ENCODE measurements around the gene HSP90B1.

HSP90B1 gene

DNA sequence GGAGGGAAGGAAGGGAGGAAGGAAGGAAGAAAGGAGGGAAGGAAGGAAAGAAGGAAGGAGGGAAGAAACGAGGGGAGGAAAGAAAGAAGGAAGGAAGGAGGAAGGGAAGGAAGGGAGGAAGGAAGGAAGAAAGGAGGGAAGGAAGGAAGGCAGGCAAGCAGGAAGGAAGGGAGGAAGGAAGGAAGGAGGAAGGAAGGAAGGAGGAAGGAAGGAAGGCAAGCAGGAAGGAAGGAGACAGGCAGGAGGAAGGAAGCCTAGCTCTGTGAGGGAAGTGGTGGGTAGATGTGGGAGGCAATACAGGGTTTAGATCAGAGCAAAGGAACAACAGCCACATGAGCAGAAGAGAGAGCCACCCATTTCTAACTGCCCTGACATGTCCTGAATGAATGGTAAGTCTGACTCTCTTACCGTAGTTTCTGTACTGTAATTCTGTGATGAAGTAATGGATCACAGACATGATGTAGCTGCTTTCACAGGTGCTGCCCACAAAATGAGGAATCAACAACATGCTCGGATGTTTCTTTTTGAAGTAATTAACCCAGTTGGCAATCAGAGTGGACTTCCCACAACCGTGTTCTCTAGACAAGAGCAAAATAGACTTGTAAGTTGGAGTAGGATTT lies 24.4 kb upstream of the HSP90B1 start:
- Histone ChIP-seq H3K36me3 (ENCODE audit: control insufficient read depth in 2 of 2, insufficient read depth in 2 of 2, low read length in 2 of 2) (no peaks in the 10 kb centered on the region), H3K4me3 (ENCODE audit: low read length in 2 of 2) (no peak overlapping the region), H3K27ac (ENCODE audit: low read length) (no peak overlapping the region), H3K9ac (ENCODE audit: low read length in 2 of 2) (no peak overlapping the region), H3K9me3 (ENCODE audit: control insufficient read depth in 2 of 2, low read length in 2 of 2) (no peaks in the 10 kb centered on the region), H3K27me3 (ENCODE audit: control insufficient read depth in 1 of 2, insufficient read depth in 2 of 2, low read length in 2 of 2) (no peaks in the 10 kb centered on the region), H3K4me1 (ENCODE audit: control insufficient read depth, insufficient read depth, low read length) (peaks cover 3% of the 10 kb centered on the region)

DNA sequence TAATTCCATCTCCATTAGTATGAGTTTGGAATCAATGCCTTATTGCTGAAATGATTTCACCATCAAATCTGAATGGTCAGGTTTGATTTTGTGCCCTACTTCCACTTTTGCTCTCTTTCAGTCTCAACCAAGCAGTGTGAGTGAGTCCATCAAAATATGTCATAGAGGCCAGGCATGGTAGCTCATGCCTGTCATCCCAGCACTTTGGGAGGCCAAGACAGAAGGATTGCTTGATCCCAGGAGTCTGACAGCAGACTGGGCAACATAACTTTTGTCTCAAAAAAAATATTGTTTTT lies 22.0 kb upstream of the HSP90B1 start:
- H3K36me3 ChIP-seq (ENCODE audit: control insufficient read depth in 2 of 2, insufficient read depth in 2 of 2, low read length in 2 of 2), result no peaks in the 10 kb centered on the region
- no peak overlapping the region for H3K9ac ChIP-seq (ENCODE audit: low read length in 2 of 2)
- H3K9me3 ChIP-seq (ENCODE audit: control insufficient read depth in 2 of 2, low read length in 2 of 2), result no peaks in the 10 kb centered on the region
- no peak overlapping the region for H3K4me3 ChIP-seq (ENCODE audit: low read length in 2 of 2)
- no peaks in the 10 kb centered on the region for H3K27me3 ChIP-seq (ENCODE audit: control insufficient read depth in 1 of 2, insufficient read depth in 2 of 2, low read length in 2 of 2)
- H3K27ac ChIP-seq (ENCODE audit: low read length), result no peak overlapping the region
- peaks cover 3% of the 10 kb centered on the region for H3K4me1 ChIP-seq (ENCODE audit: control insufficient read depth, insufficient read depth, low read length)

DNA sequence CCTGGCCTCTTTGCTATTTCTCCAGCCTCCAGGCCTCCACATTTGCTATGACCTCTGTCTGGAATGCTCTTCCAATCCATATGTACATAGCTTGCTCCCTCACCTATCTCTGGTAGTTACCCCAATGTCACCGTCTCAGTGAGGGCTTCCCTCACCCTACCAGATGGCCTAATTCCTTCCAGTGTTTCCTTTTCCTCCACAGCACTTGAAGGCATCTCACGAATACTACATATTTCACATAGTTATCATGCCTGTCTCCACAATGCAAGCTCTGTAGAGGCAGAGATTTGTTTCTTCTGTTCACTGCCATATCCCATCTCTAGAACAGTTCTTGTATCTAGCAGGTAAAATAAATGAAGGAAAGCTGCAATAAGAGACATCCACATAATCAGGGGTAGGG lies 21.3 kb upstream of the HSP90B1 start:
- Histone ChIP-seq H3K9ac (ENCODE audit: low read length in 2 of 2) (no peak overlapping the region), H3K9me3 (ENCODE audit: control insufficient read depth in 2 of 2, low read length in 2 of 2) (no peaks in the 10 kb centered on the region), H3K27me3 (ENCODE audit: control insufficient read depth in 1 of 2, insufficient read depth in 2 of 2, low read length in 2 of 2) (no peaks in the 10 kb centered on the region), H3K4me3 (ENCODE audit: low read length in 2 of 2) (no peak overlapping the region), H3K36me3 (ENCODE audit: control insufficient read depth in 2 of 2, insufficient read depth in 2 of 2, low read length in 2 of 2) (no peaks in the 10 kb centered on the region), H3K4me1 (ENCODE audit: control insufficient read depth, insufficient read depth, low read length) (peaks cover 3% of the 10 kb centered on the region), H3K27ac (ENCODE audit: low read length) (no peak overlapping the region)

DNA sequence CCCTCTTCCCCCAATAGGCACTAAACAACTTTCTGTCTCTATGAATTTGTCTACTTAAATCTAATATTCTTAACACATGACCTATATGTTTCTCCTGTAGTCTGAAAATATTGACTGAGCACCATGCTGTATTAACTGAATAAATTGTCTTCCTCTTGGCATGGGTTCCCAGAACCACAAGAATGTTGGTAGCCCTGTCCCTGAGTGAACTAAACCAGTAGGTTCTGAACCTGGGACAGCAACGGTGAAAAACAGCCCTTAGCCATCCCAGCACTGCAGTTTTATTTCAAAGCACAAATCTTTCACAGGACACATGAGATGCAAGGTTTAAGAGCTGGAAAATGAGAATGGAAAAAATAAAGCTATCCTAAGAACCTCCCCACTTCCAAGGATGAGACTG lies 20.4 kb upstream of the HSP90B1 start:
- no peaks in the 10 kb centered on the region for H3K36me3 ChIP-seq (ENCODE audit: control insufficient read depth in 2 of 2, insufficient read depth in 2 of 2, low read length in 2 of 2)
- H3K4me3 ChIP-seq (ENCODE audit: low read length in 2 of 2), result no peak overlapping the region
- H3K9ac ChIP-seq (ENCODE audit: low read length in 2 of 2), result no peak overlapping the region
- H3K4me1 ChIP-seq (ENCODE audit: control insufficient read depth, insufficient read depth, low read length), result peaks cover 3% of the 10 kb centered on the region
- no peaks in the 10 kb centered on the region for H3K27me3 ChIP-seq (ENCODE audit: control insufficient read depth in 1 of 2, insufficient read depth in 2 of 2, low read length in 2 of 2)
- H3K27ac ChIP-seq (ENCODE audit: low read length), result no peak overlapping the region
- no peaks in the 10 kb centered on the region for H3K9me3 ChIP-seq (ENCODE audit: control insufficient read depth in 2 of 2, low read length in 2 of 2)

DNA sequence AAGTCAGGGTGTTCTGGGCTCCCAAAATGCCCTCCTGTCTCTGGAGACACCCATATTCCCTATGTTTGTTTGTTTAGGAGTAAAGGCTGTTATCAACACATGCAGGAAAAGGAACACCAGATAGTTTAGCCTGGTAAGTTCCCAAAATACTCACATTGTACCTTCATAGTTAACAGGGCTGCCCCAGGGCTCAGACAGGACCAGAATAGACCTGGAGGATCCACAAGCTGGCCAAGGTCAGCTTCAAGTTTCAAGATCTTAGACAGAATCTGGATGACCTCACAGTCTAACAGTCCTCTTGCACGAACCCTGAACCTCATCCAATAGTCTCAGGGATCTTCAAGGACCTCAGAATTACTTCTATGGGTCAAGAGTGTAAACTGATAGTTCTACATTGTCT lies 18.1 kb upstream of the HSP90B1 start:
- H3K27ac ChIP-seq (ENCODE audit: low read length), result no peak overlapping the region

DNA sequence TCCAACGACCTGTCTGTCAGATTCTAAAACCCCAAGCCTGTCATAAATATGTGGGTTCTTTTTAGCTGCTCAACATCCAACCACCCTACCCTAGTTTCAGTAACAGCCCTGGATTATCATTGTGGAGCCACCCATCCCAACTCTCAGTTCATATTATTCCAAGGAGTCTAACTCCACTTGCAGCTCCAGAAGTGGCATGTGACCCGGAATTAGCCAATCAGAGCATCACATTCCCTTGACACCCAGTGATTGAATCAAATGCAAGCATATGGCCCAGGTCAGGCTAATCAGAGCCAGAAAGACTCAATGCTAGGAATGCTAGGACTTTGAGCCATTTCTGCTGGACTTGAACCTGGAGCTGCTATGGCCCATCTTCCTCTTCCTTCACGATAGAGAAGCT lies 17.1 kb upstream of the HSP90B1 start:
- Histone ChIP-seq H3K27ac (ENCODE audit: low read length) (no peak overlapping the region), H3K9ac (ENCODE audit: low read length in 2 of 2) (no peak overlapping the region), H3K4me1 (ENCODE audit: control insufficient read depth, insufficient read depth, low read length) (peaks cover 3% of the 10 kb centered on the region), H3K27me3 (ENCODE audit: control insufficient read depth in 1 of 2, insufficient read depth in 2 of 2, low read length in 2 of 2) (no peaks in the 10 kb centered on the region), H3K9me3 (ENCODE audit: control insufficient read depth in 2 of 2, low read length in 2 of 2) (peaks cover 0 to 5% of the 10 kb centered on the region in 2 donors), H3K4me3 (ENCODE audit: low read length in 2 of 2) (no peak overlapping the region), H3K36me3 (ENCODE audit: control insufficient read depth in 2 of 2, insufficient read depth in 2 of 2, low read length in 2 of 2) (no peaks in the 10 kb centered on the region)

More for the DNA sequence above, 18.1 kb upstream of the HSP90B1 start:
- no peaks in the 10 kb centered on the region for H3K9me3 ChIP-seq (ENCODE audit: control insufficient read depth in 2 of 2, low read length in 2 of 2)
- peaks cover 3% of the 10 kb centered on the region for H3K4me1 ChIP-seq (ENCODE audit: control insufficient read depth, insufficient read depth, low read length)
- no peaks in the 10 kb centered on the region for H3K27me3 ChIP-seq (ENCODE audit: control insufficient read depth in 1 of 2, insufficient read depth in 2 of 2, low read length in 2 of 2)
- no peak overlapping the region for H3K4me3 ChIP-seq (ENCODE audit: low read length in 2 of 2)
- no peaks in the 10 kb centered on the region for H3K36me3 ChIP-seq (ENCODE audit: control insufficient read depth in 2 of 2, insufficient read depth in 2 of 2, low read length in 2 of 2)
- H3K9ac ChIP-seq (ENCODE audit: low read length in 2 of 2), result no peak overlapping the region

DNA sequence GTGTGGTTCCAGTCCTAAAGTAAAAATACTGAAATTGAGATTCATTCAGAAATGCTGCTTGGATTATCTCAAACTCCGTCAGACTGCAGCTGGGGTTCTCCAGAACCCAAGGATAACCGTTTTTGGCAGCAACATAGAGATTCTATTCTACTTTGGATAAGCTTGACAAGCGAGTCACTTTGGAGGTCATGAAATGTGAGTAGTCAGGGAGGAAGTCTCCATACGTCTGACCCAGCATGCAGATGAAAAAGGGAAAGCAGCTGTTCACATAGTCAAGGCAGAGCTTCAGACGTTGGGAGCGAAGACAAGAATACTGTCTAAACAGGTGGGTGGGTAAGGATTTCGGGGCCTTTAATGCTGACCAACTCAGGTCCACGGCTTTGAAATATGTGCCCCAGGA lies 14.9 kb upstream of the HSP90B1 start:
- Histone ChIP-seq H3K4me1 (ENCODE audit: control insufficient read depth, insufficient read depth, low read length) (no peaks in the 10 kb centered on the region), H3K27me3 (ENCODE audit: control insufficient read depth in 1 of 2, insufficient read depth in 2 of 2, low read length in 2 of 2) (no peaks in the 10 kb centered on the region), H3K27ac (ENCODE audit: low read length) (no peak overlapping the region), H3K36me3 (ENCODE audit: control insufficient read depth in 2 of 2, insufficient read depth in 2 of 2, low read length in 2 of 2) (no peaks in the 10 kb centered on the region), H3K9ac (ENCODE audit: low read length in 2 of 2) (no peak overlapping the region), H3K4me3 (ENCODE audit: low read length in 2 of 2) (no peak overlapping the region), H3K9me3 (ENCODE audit: control insufficient read depth in 2 of 2, low read length in 2 of 2) (peaks cover 0 to 5% of the 10 kb centered on the region in 2 donors)

DNA sequence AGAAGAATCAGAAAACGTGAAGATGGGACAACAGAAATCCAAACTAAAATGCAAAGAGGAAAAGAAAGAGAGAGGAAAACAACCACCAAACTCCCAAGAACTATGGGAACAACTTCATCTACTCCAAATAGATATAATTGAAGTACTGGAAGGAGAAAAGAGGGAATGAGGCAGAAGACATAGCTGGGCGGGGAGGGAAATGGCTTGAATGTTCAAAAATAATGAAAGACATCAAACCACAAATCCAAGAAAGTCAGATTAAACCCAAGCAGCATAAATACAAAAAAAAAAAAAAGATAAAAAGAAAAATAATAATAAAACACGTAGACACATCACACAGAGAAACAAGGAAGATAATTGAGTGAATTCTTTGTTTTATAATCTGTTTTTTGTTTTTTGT lies 12.3 kb upstream of the HSP90B1 start:
- Histone ChIP-seq H3K27ac (ENCODE audit: low read length) (no peak overlapping the region), H3K36me3 (ENCODE audit: control insufficient read depth in 2 of 2, insufficient read depth in 2 of 2, low read length in 2 of 2) (no peaks in the 10 kb centered on the region), H3K27me3 (ENCODE audit: control insufficient read depth in 1 of 2, insufficient read depth in 2 of 2, low read length in 2 of 2) (no peaks in the 10 kb centered on the region), H3K4me1 (ENCODE audit: control insufficient read depth, insufficient read depth, low read length) (no peaks in the 10 kb centered on the region), H3K9ac (ENCODE audit: low read length in 2 of 2) (no peak overlapping the region), H3K9me3 (ENCODE audit: control insufficient read depth in 2 of 2, low read length in 2 of 2) (peaks cover 0 to 5% of the 10 kb centered on the region in 2 donors), H3K4me3 (ENCODE audit: low read length in 2 of 2) (no peak overlapping the region)

DNA sequence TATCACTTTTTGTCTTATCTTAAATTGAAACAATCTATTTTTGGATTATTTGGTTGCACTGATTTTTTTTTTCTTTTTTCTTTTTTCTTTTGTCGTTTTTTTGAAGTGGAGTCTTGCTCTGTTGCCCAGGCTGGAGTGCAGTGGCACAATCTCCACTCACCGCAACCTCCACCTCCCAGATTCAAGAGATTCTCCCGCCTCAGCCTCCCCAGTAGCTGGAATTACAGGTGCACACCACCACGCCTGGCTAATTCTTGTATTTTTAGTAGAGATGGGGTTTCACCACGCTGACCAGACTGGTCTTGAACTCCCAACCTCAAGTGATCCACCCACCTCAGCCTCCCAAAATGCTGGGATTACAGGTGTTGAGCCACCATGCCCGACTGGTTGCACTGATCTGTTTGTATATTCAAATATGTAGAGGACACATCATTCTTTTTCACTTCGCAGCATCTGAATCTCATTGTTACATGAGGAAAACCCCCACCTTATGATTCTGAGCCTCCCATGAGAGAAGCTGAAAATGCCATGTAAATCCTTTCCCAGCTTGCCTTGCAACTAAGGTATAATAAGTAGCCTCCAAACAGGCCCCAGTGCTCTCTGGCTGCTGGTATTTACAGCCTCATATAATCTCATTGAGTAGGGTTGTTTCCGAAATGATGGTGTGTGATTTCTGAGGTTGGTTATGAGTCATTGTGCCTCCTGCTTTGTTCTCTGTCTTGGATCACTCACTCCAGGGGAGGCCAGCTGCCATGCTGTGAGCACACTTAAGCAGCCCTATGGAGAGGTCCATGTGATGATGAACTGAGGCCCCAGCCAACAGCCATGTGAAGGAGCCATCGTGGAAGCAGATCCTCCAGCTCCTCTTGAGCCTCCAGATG lies 5.2 kb upstream of the HSP90B1 start:
- Histone ChIP-seq H3K9me3 (ENCODE audit: control insufficient read depth in 2 of 2, low read length in 2 of 2) (no peaks in the 10 kb centered on the region), H3K9ac (ENCODE audit: low read length in 2 of 2) (no peak overlapping the region), H3K4me3 (ENCODE audit: low read length in 2 of 2) (no peak overlapping the region), H3K27me3 (ENCODE audit: control insufficient read depth in 1 of 2, insufficient read depth in 2 of 2, low read length in 2 of 2) (no peaks in the 10 kb centered on the region), H3K27ac (ENCODE audit: low read length) (no peak overlapping the region), H3K36me3 (ENCODE audit: control insufficient read depth in 2 of 2, insufficient read depth in 2 of 2, low read length in 2 of 2) (no peaks in the 10 kb centered on the region), H3K4me1 (ENCODE audit: control insufficient read depth, insufficient read depth, low read length) (peaks cover 11% of the 10 kb centered on the region)

DNA sequence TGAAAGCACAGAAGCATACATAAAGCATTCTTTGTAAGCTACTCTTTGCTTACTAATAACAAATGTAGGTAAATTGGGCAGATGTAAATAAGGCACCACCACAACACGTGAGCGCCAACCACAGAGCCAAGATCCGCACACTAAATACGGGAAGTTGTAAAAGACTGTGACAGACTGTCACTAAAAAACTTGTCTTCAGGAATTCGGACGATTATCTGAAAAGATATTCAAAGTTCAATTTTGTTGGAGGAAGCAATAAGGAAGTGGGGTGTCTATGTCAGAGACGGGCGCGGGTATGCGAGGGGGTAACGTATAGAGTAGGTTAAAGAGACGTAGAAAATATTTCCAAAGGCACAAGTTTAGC lies 1.5 kb upstream of the HSP90B1 start:
- peak overlapping the region; percentile 90 to 99 for H3K9ac ChIP-seq (ENCODE audit: low read length in 2 of 2)
- no peaks in the 10 kb centered on the region for H3K9me3 ChIP-seq (ENCODE audit: control insufficient read depth in 2 of 2, low read length in 2 of 2)
- H3K4me1 ChIP-seq (ENCODE audit: control insufficient read depth, insufficient read depth, low read length), result peaks cover 32% of the 10 kb centered on the region
- peak overlapping the region; percentile 41 to 91 for H3K4me3 ChIP-seq (ENCODE audit: low read length in 2 of 2)
- peaks cover 3 to 4% of the 10 kb centered on the region in 2 donors for H3K36me3 ChIP-seq (ENCODE audit: control insufficient read depth in 2 of 2, insufficient read depth in 2 of 2, low read length in 2 of 2)
- no peaks in the 10 kb centered on the region for H3K27me3 ChIP-seq (ENCODE audit: control insufficient read depth in 1 of 2, insufficient read depth in 2 of 2, low read length in 2 of 2)
- H3K27ac ChIP-seq (ENCODE audit: low read length), result peak overlapping the region; percentile 98

Data from stomach smooth muscle (tissue), 2 donors.